ENCODE results near the gene ADGRF1.

The ADGRF1 gene

DNA sequence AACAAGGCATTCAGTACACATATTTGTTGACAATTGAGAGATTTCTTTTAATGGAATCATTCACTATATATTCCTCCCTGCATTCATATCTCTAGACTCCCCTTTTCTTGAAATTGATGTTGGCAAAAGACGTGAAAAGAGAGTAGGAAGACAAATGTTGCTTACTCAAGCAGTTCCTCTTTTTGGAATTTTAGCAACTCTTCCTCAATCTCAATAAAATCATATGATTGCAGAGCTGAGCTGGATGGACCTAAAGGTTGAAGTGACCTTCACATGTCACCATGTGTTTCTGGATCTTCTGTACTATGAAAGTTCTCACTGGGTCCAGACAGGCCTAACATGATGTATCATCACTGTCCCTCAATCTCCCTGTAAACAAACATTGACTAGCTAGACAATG lies 18.6 kb downstream of the ADGRF1 start:
- Histone ChIP-seq H3K4me1 (ENCODE audit: control insufficient read depth, insufficient read depth, low read length) (no peaks in the 10 kb centered on the region), H3K9me3 (ENCODE audit: control insufficient read depth, low read length) (no peaks in the 10 kb centered on the region), H3K36me3 (ENCODE audit: control insufficient read depth, insufficient read depth, low read length) (no peaks in the 10 kb centered on the region), H3K4me3 (ENCODE audit: insufficient read depth, low read depth, low read length) (no peak overlapping the region), H3K27ac (ENCODE audit: insufficient read depth, low read depth, low read length, poor library complexity, severe bottlenecking) (no peak overlapping the region), H3K27me3 (ENCODE audit: control insufficient read depth, insufficient read depth, low read length, poor library complexity, severe bottlenecking) (no peaks in the 10 kb centered on the region)
- WGBS, 2 experiments: 60 to 80% methylated on average over 1 of the region's 1 CpG

DNA sequence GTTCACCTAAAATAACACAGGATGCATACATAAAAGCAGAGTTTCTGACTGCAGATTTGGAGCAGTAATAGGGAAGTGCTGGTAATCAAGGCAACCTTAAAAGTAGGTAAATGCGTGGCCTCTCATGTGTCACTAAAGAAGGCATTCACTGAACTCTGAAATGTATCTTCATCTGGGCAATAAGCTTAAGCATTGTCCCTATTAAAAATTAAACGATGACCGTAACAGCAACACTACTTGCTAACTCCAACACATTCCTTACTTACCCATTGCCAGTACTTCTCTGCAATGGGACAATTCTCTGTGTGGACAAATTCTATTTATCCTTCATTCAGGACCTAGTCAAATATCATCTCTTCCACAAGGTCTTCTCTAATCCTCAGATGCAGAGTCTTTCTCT lies 19.9 kb downstream of the ADGRF1 start:
- no peaks in the 10 kb centered on the region for H3K4me1 ChIP-seq (ENCODE audit: control insufficient read depth, insufficient read depth, low read length)
- H3K27me3 ChIP-seq (ENCODE audit: control insufficient read depth, insufficient read depth, low read length, poor library complexity, severe bottlenecking): no peaks in the 10 kb centered on the region

DNA sequence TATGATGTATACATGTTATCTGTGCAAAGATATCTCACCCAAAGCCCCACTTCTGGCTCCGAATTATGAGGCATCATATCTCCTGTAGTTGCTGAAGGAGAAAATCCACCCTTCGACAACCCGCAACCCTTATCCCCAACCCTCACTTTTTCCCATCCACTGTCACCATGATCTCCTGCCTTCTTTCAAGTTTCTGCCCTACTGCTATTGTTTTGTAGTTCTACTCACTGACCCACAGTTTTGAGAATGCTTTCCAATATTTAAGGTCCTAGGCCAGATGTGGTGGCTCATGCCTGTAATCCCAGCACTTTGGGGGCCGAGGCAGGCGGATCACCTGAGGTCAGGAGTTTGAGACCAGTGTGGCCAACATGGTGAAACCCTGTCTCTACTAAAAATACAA lies 22.2 kb downstream of the ADGRF1 start:
- Histone ChIP-seq H3K27me3 (ENCODE audit: control insufficient read depth, insufficient read depth, low read length, poor library complexity, severe bottlenecking) (no peaks in the 10 kb centered on the region), H3K4me3 (ENCODE audit: insufficient read depth, low read depth, low read length) (no peak overlapping the region), H3K4me1 (ENCODE audit: control insufficient read depth, insufficient read depth, low read length) (peaks cover 8% of the 10 kb centered on the region), H3K36me3 (ENCODE audit: control insufficient read depth, insufficient read depth, low read length) (no peaks in the 10 kb centered on the region), H3K9me3 (ENCODE audit: control insufficient read depth, low read length) (no peaks in the 10 kb centered on the region), H3K27ac (ENCODE audit: insufficient read depth, low read depth, low read length, poor library complexity, severe bottlenecking) (no peak overlapping the region)
- 92 to 94% methylated on average over 5 of the region's 5 CpGs for WGBS, 2 experiments

More for the DNA sequence above, 19.9 kb downstream of the ADGRF1 start:
- Histone ChIP-seq H3K36me3 (ENCODE audit: control insufficient read depth, insufficient read depth, low read length) (no peaks in the 10 kb centered on the region), H3K4me3 (ENCODE audit: insufficient read depth, low read depth, low read length) (no peak overlapping the region), H3K9me3 (ENCODE audit: control insufficient read depth, low read length) (no peaks in the 10 kb centered on the region), H3K27ac (ENCODE audit: insufficient read depth, low read depth, low read length, poor library complexity, severe bottlenecking) (no peak overlapping the region)
- WGBS, 2 experiments: 92 to 93% methylated on average over 3 of the region's 3 CpGs

DNA sequence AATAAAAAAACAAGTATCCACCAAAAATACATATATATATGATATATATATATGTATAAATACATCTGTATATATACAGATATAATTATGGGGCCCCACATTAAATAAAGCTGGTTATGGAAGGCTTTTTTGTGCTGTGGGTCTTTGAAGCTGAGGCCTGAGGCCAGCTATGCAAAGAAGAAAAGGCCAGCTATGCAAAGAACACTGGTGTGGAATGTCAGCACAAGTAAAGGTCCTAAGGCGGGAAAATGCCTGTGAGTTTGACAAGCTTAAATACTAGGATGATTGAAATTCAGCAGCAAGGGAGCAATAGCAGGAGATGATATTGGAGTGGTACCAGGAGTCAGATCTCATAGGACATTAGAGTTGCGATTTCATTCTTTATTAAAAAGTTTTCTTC lies 25.2 kb downstream of the ADGRF1 start:
- H3K4me3 ChIP-seq (ENCODE audit: insufficient read depth, low read depth, low read length): no peak overlapping the region
- H3K9me3 ChIP-seq (ENCODE audit: control insufficient read depth, low read length): no peaks in the 10 kb centered on the region
- no peaks in the 10 kb centered on the region for H3K27me3 ChIP-seq (ENCODE audit: control insufficient read depth, insufficient read depth, low read length, poor library complexity, severe bottlenecking)
- H3K36me3 ChIP-seq (ENCODE audit: control insufficient read depth, insufficient read depth, low read length): no peaks in the 10 kb centered on the region
- WGBS, 2 experiments: 59 to 76% methylated on average over 1 to 2 of the region's 2 CpGs
- H3K27ac ChIP-seq (ENCODE audit: insufficient read depth, low read depth, low read length, poor library complexity, severe bottlenecking): no peak overlapping the region
- H3K4me1 ChIP-seq (ENCODE audit: control insufficient read depth, insufficient read depth, low read length): peaks cover 8% of the 10 kb centered on the region

DNA sequence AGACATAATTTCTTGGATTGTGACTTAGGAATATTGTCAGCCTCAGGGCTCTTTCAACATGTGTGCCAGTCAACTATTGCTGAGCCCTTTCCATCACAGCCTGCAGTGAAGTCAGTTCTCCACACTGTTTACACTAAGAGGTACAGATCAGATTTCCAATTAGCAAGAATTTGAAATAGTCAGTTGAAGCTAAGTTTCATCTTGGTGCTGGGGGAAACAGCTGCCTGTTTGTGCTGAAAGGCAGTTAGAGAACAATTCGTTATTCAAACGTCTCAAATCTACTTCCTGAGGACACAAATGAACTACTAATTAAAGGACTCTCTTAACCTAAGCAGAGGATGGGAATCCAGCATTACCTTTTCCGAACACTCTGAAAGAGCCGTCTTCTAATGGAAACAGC lies 25.9 kb downstream of the ADGRF1 start:
- H3K4me1 ChIP-seq (ENCODE audit: control insufficient read depth, insufficient read depth, low read length): peaks cover 8% of the 10 kb centered on the region
- no peaks in the 10 kb centered on the region for H3K36me3 ChIP-seq (ENCODE audit: control insufficient read depth, insufficient read depth, low read length)
- no peaks in the 10 kb centered on the region for H3K27me3 ChIP-seq (ENCODE audit: control insufficient read depth, insufficient read depth, low read length, poor library complexity, severe bottlenecking)
- H3K9me3 ChIP-seq (ENCODE audit: control insufficient read depth, low read length): no peaks in the 10 kb centered on the region
- 87 to 92% methylated on average over 4 of the region's 4 CpGs for WGBS, 2 experiments
- H3K4me3 ChIP-seq (ENCODE audit: insufficient read depth, low read depth, low read length): no peak overlapping the region
- no peak overlapping the region for H3K27ac ChIP-seq (ENCODE audit: insufficient read depth, low read depth, low read length, poor library complexity, severe bottlenecking)

DNA sequence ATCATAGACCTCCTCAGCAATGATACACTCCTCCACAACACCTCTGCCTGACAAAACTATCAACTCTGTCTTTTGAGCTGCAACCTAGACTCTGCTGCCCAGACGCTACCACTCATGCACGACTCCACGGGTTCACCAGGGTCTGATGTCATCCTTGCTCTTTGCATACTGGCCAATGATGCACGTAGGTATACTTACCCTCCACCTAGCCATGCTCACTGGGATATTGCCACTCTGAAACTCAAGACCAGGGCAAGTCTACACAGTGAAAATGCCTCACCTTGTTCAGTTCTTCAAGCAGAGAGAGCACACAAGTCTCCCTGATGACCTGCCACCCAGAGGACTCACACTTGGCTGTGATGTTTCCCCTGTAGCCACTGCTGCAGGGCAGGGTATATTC lies 27.7 kb downstream of the ADGRF1 start:
- no peaks in the 10 kb centered on the region for H3K27me3 ChIP-seq (ENCODE audit: control insufficient read depth, insufficient read depth, low read length, poor library complexity, severe bottlenecking)
- no peak overlapping the region for H3K27ac ChIP-seq (ENCODE audit: insufficient read depth, low read depth, low read length, poor library complexity, severe bottlenecking)
- H3K4me3 ChIP-seq (ENCODE audit: insufficient read depth, low read depth, low read length): no peak overlapping the region
- H3K36me3 ChIP-seq (ENCODE audit: control insufficient read depth, insufficient read depth, low read length): no peaks in the 10 kb centered on the region
- H3K4me1 ChIP-seq (ENCODE audit: control insufficient read depth, insufficient read depth, low read length): peaks cover 8% of the 10 kb centered on the region
- no peaks in the 10 kb centered on the region for H3K9me3 ChIP-seq (ENCODE audit: control insufficient read depth, low read length)
- 93% methylated on average over 4 of the region's 4 CpGs for WGBS, 2 experiments

DNA sequence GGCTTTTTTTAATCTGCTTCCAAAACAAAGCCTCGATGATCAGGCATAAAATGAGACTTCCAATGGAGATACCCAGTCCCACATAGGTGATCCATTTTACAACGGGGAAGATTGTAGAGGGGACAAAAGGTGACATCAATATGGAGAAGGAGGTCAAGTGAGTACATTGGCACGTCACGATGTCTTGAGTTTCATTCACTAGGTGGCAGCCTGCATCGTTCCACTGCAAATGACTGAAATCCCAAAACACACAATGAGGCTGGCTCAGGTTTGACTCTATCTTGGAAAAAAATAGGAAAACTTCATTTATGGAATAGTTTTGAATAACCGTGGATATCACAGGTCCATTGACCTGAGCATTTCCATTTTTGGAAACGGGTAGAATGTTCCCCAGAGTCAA lies 32.5 kb downstream of the ADGRF1 start:
- H3K4me1 ChIP-seq (ENCODE audit: control insufficient read depth, insufficient read depth, low read length): no peaks in the 10 kb centered on the region
- no peaks in the 10 kb centered on the region for H3K27me3 ChIP-seq (ENCODE audit: control insufficient read depth, insufficient read depth, low read length, poor library complexity, severe bottlenecking)
- H3K4me3 ChIP-seq (ENCODE audit: insufficient read depth, low read depth, low read length): no peak overlapping the region
- no peak overlapping the region for H3K27ac ChIP-seq (ENCODE audit: insufficient read depth, low read depth, low read length, poor library complexity, severe bottlenecking)
- 81 to 90% methylated on average over 7 of the region's 7 CpGs for WGBS, 2 experiments
- no peaks in the 10 kb centered on the region for H3K9me3 ChIP-seq (ENCODE audit: control insufficient read depth, low read length)
- no peaks in the 10 kb centered on the region for H3K36me3 ChIP-seq (ENCODE audit: control insufficient read depth, insufficient read depth, low read length)

DNA sequence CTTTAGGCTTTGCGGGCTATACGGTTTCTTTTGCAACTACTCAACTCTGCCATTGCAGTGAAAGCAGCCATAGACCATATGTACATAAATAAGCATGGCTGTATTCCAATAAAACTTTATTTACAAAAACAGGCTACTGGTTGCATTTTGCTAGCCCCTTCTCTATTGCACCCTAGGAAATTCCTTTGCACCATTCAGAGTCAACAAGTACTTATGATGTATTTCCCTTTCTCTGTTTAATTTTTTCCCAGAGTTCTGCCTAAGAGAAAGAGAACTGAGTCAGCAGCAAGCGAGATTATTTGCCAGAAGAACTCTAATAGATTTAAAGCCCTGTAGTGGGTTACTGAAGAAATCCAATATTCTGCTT lies 33.8 kb downstream of the ADGRF1 start:
- Histone ChIP-seq H3K9me3 (ENCODE audit: control insufficient read depth, low read length) (no peaks in the 10 kb centered on the region), H3K4me3 (ENCODE audit: insufficient read depth, low read depth, low read length) (no peak overlapping the region), H3K36me3 (ENCODE audit: control insufficient read depth, insufficient read depth, low read length) (no peaks in the 10 kb centered on the region), H3K27me3 (ENCODE audit: control insufficient read depth, insufficient read depth, low read length, poor library complexity, severe bottlenecking) (no peaks in the 10 kb centered on the region), H3K27ac (ENCODE audit: insufficient read depth, low read depth, low read length, poor library complexity, severe bottlenecking) (no peak overlapping the region), H3K4me1 (ENCODE audit: control insufficient read depth, insufficient read depth, low read length) (no peaks in the 10 kb centered on the region)
- WGBS, 2 experiments: 91 to 92% methylated on average over 2 to 3 of the region's 3 CpGs

DNA sequence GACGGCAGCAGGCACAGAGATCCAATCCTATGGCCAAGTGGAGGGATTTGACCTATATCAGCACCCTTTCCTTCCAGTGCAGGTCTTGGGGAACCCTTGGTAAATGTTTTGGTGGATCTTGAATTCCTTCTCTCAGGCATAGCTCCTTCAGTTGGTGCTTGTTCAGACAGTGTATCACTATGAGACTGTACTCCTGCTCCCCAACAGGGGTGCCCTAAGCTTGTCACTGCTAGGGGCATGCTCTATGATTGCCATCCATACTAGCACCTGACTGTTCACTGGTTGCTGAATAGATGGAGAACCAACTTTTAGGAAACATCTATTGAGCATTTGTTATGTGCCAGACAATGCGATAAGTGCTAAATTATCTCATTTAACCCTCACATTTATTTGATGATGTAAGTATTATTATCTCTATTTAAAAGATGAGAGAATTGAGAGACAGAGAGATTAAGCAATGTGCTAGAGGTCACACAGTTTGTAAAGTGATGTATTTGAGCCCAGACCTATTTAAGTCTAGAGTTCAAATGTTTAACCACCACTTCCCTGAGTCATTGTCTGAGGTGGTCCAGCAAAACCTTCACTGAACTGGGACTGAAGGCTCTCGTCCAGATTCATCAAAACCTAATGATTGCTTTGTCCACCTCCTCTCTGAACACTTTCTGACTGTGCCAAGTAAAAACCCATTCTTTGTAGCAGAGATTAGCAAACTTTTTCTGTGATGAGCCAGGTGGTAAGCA lies 34.3 kb downstream of the ADGRF1 start:
- Histone ChIP-seq H3K36me3 (ENCODE audit: control insufficient read depth, insufficient read depth, low read length) (no peaks in the 10 kb centered on the region), H3K4me1 (ENCODE audit: control insufficient read depth, insufficient read depth, low read length) (no peaks in the 10 kb centered on the region), H3K9me3 (ENCODE audit: control insufficient read depth, low read length) (no peaks in the 10 kb centered on the region), H3K27ac (ENCODE audit: insufficient read depth, low read depth, low read length, poor library complexity, severe bottlenecking) (no peak overlapping the region), H3K27me3 (ENCODE audit: control insufficient read depth, insufficient read depth, low read length, poor library complexity, severe bottlenecking) (no peaks in the 10 kb centered on the region), H3K4me3 (ENCODE audit: insufficient read depth, low read depth, low read length) (no peak overlapping the region)
- WGBS, 2 experiments: 62 to 75% methylated on average over 2 of the region's 3 CpGs

DNA sequence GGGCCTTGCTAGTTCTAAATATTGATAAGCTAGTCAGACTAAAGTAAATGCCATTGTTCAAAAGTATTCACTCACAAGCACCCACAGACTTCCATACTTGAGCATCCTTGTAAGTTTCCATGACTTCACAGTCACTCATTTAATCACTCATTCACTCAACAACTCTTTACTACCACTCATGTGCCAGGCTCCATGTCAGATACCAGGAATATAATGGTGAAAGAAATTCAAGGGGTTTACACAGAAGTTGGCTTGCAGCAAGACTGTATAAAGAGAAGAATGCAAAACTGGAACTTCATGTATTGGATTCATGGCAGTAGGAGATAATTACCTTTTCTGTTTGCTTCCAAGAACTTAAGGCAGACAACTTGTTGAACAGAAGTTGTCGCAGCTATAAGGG lies 36.6 kb downstream of the ADGRF1 start:
- no peaks in the 10 kb centered on the region for H3K4me1 ChIP-seq (ENCODE audit: control insufficient read depth, insufficient read depth, low read length)
- no peaks in the 10 kb centered on the region for H3K9me3 ChIP-seq (ENCODE audit: control insufficient read depth, low read length)
- no peaks in the 10 kb centered on the region for H3K27me3 ChIP-seq (ENCODE audit: control insufficient read depth, insufficient read depth, low read length, poor library complexity, severe bottlenecking)
- H3K36me3 ChIP-seq (ENCODE audit: control insufficient read depth, insufficient read depth, low read length): no peaks in the 10 kb centered on the region
- H3K4me3 ChIP-seq (ENCODE audit: insufficient read depth, low read depth, low read length): no peak overlapping the region
- WGBS, 2 experiments: no CpG with 5 or more reads among the region's 1 CpG
- H3K27ac ChIP-seq (ENCODE audit: insufficient read depth, low read depth, low read length, poor library complexity, severe bottlenecking): no peak overlapping the region

DNA sequence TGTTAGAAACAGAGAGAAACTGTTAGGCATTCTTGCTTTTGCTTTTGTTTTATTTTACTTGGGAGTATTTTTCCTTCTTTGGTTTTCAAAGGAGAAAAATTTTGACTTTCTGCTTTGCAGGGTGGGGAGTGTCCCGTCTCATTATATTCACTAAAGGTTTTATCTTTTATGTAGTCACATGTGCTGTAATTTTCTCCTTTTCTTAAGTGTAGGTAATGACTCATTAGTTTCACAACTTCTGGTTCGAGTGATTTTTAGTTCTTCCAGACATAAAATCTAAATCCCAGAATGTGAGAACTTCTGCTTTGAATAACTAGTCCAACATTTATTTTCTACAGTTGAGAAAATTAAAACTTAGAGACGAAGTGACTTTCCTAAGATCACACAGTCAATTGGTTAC lies 37.7 kb downstream of the ADGRF1 start:
- Histone ChIP-seq H3K27me3 (ENCODE audit: control insufficient read depth, insufficient read depth, low read length, poor library complexity, severe bottlenecking) (no peaks in the 10 kb centered on the region), H3K36me3 (ENCODE audit: control insufficient read depth, insufficient read depth, low read length) (no peaks in the 10 kb centered on the region), H3K4me1 (ENCODE audit: control insufficient read depth, insufficient read depth, low read length) (no peaks in the 10 kb centered on the region), H3K9me3 (ENCODE audit: control insufficient read depth, low read length) (no peaks in the 10 kb centered on the region), H3K27ac (ENCODE audit: insufficient read depth, low read depth, low read length, poor library complexity, severe bottlenecking) (no peak overlapping the region), H3K4me3 (ENCODE audit: insufficient read depth, low read depth, low read length) (no peak overlapping the region)
- 87 to 92% methylated on average over 2 of the region's 3 CpGs for WGBS, 2 experiments

Data from ectodermal cell (in vitro differentiated cells).